ENCODE results near the gene STARD10.

DNA sequence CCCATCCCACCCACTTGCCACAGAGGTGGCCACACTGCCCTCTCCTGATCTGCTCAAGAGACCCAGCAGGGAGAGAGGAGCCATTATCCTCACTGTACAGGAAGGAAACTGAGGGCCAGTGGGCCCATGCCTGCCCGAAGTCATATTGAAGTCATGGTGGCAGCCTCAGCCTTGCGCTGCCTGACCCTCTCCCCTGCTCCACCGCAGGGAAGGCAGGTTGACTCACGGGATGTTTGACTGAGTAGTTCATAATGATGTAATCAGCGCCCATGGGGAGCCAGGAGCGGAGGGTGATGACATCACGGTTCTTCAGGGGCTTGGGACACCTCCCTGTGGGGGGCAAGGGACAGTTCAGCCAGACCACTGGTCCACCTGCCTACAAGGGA lies 35.5 kb downstream of the STARD10 start:
- TF ChIP-seq FOXM1 (IDR thresholded peaks at IDR 0.05; ENCODE audit: borderline replicate concordance) (no peak), SUZ12 (IDR thresholded peaks at IDR 0.05) (no peak), TARDBP (IDR thresholded peaks at IDR 0.05) (no peak), SP1 (IDR thresholded peaks at IDR 0.05) (no peak), L3MBTL2 (conservative IDR thresholded peaks at IDR 0.05) (no peak)

Data from HEK293T (cell line).